Measurements from ENCODE around the gene TMEM42. TPM values are rescaled to one million over a fixed set of nuclear protein-coding genes. Genes with fewer than 3 reads are reported as not detected.
A peak's percentile ranks its signal among the peaks of the same experiment; 100 is the strongest.

TMEM42 gene
- total and polyA plus RNA-seq, 4 donors, result 12.0 to 24.6 (median 13.5) TPM

DNA sequence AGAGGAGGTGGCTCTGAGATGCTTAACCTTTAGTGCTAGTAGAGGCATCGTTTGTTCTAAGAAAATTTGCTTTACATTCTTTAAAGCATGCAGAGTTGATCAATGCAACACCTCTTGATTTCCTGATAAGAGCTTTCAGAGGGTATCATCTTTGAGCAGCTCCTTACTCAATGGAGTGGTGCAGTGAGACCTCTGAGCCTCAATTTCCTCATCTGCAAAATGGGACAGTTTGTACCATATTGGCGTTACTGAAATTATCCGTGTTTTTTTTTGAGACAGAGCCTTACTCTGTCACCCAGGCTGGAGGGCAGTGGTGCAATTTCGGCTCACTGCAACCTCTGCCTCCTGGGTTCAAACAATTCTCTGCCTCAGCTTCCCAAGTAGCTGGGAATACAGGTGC, 1.6 kb upstream of the TMEM42 start:
- WGBS, 2 donors, result 96 to 97% methylated on average over 4 of the region's 4 CpGs
- H3K4me1 ChIP-seq (ENCODE audit: control insufficient read depth in 5 of 5, insufficient read depth in 5 of 5, low read length in 5 of 5), result peaks cover 0 to 7% (median 4%) of the 10 kb centered on the region in 5 donors
- TF ChIP-seq, protein P1, sequence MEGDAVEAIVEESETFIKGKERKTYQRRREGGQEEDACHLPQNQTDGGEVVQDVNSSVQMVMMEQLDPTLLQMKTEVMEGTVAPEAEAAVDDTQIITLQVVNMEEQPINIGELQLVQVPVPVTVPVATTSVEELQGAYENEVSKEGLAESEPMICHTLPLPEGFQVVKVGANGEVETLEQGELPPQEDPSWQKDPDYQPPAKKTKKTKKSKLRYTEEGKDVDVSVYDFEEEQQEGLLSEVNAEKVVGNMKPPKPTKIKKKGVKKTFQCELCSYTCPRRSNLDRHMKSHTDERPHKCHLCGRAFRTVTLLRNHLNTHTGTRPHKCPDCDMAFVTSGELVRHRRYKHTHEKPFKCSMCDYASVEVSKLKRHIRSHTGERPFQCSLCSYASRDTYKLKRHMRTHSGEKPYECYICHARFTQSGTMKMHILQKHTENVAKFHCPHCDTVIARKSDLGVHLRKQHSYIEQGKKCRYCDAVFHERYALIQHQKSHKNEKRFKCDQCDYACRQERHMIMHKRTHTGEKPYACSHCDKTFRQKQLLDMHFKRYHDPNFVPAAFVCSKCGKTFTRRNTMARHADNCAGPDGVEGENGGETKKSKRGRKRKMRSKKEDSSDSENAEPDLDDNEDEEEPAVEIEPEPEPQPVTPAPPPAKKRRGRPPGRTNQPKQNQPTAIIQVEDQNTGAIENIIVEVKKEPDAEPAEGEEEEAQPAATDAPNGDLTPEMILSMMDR (IDR thresholded peaks at IDR 0.05; ENCODE audit: control extremely low read depth, extremely low read depth), result no peak
- DNase-seq (no peak), ATAC-seq (ENCODE audit: insufficient read depth, low FRiP score) (no peak)
- H3K9me3 ChIP-seq (ENCODE audit: control insufficient read depth in 4 of 4, insufficient read depth in 3 of 4, low read length in 3 of 4), result peaks cover 0 to 4% (median 0%) of the 10 kb centered on the region in 4 donors
- H3K27me3 ChIP-seq (ENCODE audit: control insufficient read depth in 3 of 3, insufficient read depth in 3 of 3, low read length in 2 of 3), result no peaks in the 10 kb centered on the region
- no peak overlapping the region for H3K4me3 ChIP-seq
- no peak overlapping the region for H3K9ac ChIP-seq (ENCODE audit: insufficient read depth in 1 of 2, low read length in 2 of 2)
- peaks cover 0 to 2% (median 0%) of the 10 kb centered on the region in 4 donors for H3K36me3 ChIP-seq (ENCODE audit: control insufficient read depth in 4 of 4, insufficient read depth in 4 of 4, low read length in 4 of 4)
- H3K27ac ChIP-seq (ENCODE audit: low read depth in 1 of 2, low read length in 1 of 2), result no peak overlapping the region

DNA sequence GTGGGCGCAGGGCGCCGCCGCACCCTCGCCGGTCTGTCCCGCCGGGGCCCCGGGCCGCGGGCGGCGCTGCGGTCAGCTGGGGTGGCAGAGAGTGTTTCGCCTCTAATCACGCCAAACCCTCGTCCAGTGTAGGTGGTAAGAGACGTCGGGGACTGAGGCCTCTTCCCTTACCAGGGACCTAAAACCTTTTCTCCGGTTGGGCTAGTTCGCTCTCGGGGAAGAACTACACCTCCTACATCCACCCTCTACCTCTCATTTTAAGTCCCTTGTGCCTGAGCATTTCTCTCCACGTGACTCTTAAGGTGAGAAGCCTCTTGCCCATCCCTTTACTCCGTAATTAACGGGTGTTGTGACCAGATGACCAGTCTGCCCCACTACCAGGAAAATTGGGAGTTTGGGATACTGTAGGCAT, 520 bp downstream of the TMEM42 start:
- peak in 2 of 3 donors; percentile 37 to 46 for DNase-seq
- TF ChIP-seq, protein P1 (IDR thresholded peaks at IDR 0.05; ENCODE audit: control extremely low read depth, extremely low read depth), result no peak
- H3K9ac ChIP-seq (ENCODE audit: insufficient read depth in 1 of 2, low read length in 2 of 2), result peak overlapping the region; percentile 64 to 82
- H3K4me1 ChIP-seq (ENCODE audit: control insufficient read depth in 5 of 5, insufficient read depth in 5 of 5, low read length in 5 of 5), result peaks cover 0 to 7% (median 4%) of the 10 kb centered on the region in 5 donors
- no peaks in the 10 kb centered on the region for H3K9me3 ChIP-seq (ENCODE audit: control insufficient read depth in 4 of 4, insufficient read depth in 3 of 4, low read length in 3 of 4)
- H3K4me3 ChIP-seq, result peak overlapping the region; percentile 52
- peak overlapping the region; percentile 79 to 97 for H3K27ac ChIP-seq (ENCODE audit: low read depth in 1 of 2, low read length in 1 of 2)
- H3K36me3 ChIP-seq (ENCODE audit: control insufficient read depth in 4 of 4, insufficient read depth in 4 of 4, low read length in 4 of 4), result peaks cover 0 to 3% (median 0%) of the 10 kb centered on the region in 4 donors
- H3K27me3 ChIP-seq (ENCODE audit: control insufficient read depth in 3 of 3, insufficient read depth in 3 of 3, low read length in 2 of 3), result no peaks in the 10 kb centered on the region
- no peak for ATAC-seq (ENCODE audit: insufficient read depth, low FRiP score)
- WGBS, 2 donors, result 1 to 3% methylated on average over 15 to 25 of the region's 25 CpGs

DNA sequence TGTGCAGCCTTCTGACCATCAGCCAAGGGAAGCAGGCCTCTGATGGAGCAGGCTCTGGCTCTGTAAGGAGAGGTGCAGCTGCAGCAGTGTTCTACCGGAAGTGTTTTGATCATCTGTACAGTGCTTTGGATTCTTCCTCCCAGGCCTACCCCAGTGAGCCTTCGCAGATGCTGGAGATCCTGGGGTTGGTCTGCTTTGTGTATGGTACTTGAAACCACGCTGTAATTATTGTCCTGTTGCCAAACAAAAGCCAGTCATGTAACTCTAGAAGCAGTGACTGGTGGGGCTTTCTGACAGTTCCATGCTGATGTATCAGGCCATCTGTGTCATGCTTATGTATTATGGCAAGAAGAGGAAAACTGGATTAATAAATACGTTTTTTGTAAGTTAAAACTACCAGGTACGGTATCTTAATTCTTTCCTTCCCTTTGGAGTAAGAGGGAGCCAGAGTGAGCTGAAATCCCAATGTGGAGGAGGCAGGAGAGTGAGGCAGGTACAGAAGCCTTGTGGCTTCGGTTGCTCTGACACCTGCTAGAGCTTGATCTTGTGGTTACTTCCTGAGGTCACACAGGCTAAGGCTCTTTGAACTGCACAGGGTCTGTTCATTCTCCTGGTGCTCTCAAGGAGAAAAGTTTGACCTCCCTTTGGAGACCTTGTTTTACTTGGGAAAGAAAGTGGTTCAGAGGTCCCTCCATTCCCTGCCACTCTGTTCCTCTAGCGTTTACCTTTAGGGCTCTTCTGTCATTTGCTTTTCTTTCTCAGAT, 3.7 kb downstream of the TMEM42 start:
- Histone ChIP-seq H3K9ac (ENCODE audit: insufficient read depth in 1 of 2, low read length in 2 of 2) (no peak overlapping the region), H3K36me3 (ENCODE audit: control insufficient read depth in 4 of 4, insufficient read depth in 4 of 4, low read length in 4 of 4) (peaks cover 0 to 3% (median 0%) of the 10 kb centered on the region in 4 donors), H3K27me3 (ENCODE audit: control insufficient read depth in 3 of 3, insufficient read depth in 3 of 3, low read length in 2 of 3) (no peaks in the 10 kb centered on the region), H3K4me1 (ENCODE audit: control insufficient read depth in 5 of 5, insufficient read depth in 5 of 5, low read length in 5 of 5) (peaks cover 0 to 7% (median 4%) of the 10 kb centered on the region in 5 donors), H3K9me3 (ENCODE audit: control insufficient read depth in 4 of 4, insufficient read depth in 3 of 4, low read length in 3 of 4) (no peaks in the 10 kb centered on the region), H3K4me3 (no peak overlapping the region), H3K27ac (ENCODE audit: low read depth in 1 of 2, low read length in 1 of 2) (no peak overlapping the region)
- DNase-seq (no peak), ATAC-seq (ENCODE audit: insufficient read depth, low FRiP score) (no peak)
- WGBS, 2 donors, result 89 to 92% methylated on average over 7 of the region's 7 CpGs
- TF ChIP-seq, protein P1 (IDR thresholded peaks at IDR 0.05; ENCODE audit: control extremely low read depth, extremely low read depth), result no peak
